Tibial nerve (tissue), 3 donors: ENCODE data around the gene MYO6.

ENCODE experiments used
- CTCF ChIP-seq, 5 experiments: fragments of 200-600 bp in 3 of 5; fragments of 450-650 bp in 2 of 5; sonication (generic) in 3 of 5; IDR thresholded peaks; one replicate each; pipeline ENCODE4 v1.5.1; 2016 to 2019; ENCODE audit warnings: antibody characterized with exemption in 5 of 5, mild to moderate bottlenecking in 3 of 5, moderate library complexity in 2 of 5
- POLR2A ChIP-seq, 2 donors: fragments of 450-650 bp; IDR thresholded peaks; one replicate each; pipeline ENCODE4 v1.6.1; 2017; ENCODE audit warnings: antibody characterized with exemption in 2 of 2, mild to moderate bottlenecking in 2 of 2, moderate library complexity in 2 of 2

- no peak for TF ChIP-seq CTCF (IDR thresholded peaks at IDR 0.05)
- TF ChIP-seq POLR2A (IDR thresholded peaks at IDR 0.05): no peak
Measured at GRCh38 chr6:75776461-75776860, 27.4 kb downstream of the MYO6 start.
